Esophagus muscularis mucosa (tissue), 4 donors: Measurements from ENCODE around the gene GTF2I.
"Not testable (repeated sequence)": the region's sequence is repeated elsewhere in the genome, so short reads cannot be mapped to it uniquely, and the experiment has no call there.

Experiments used
- EP300 ChIP-seq: sonication (generic); formaldehyde crosslinking; IDR thresholded peaks from one replicate; pipeline ENCODE4 v1.6.1; 2017; ENCODE audit warnings: antibody characterized with exemption
- POLR2A ChIP-seq: fragments of 450-650 bp; IDR thresholded peaks from one replicate; pipeline ENCODE4 v1.6.1; 2017; ENCODE audit warnings: antibody characterized with exemption, moderate library complexity, mild to moderate bottlenecking, low read depth
- POLR2AphosphoS5 ChIP-seq, 2 donors: sonication (generic); formaldehyde crosslinking; IDR thresholded peaks; one replicate each; pipeline ENCODE4 v1.6.1; 2017; ENCODE audit warnings: antibody characterized with exemption in 2 of 2
- TF ChIP-seq, protein P1 (sequence below), 3 experiments: fragments of 200-600 bp in 2 of 3; fragments of 450-650 bp in 1 of 3; sonication (generic) in 2 of 3; IDR thresholded peaks; one replicate each; pipeline ENCODE4 v1.5.1; 2017 to 2019; ENCODE audit warnings: antibody characterized with exemption in 3 of 3, mild to moderate bottlenecking in 2 of 3, moderate library complexity in 1 of 3

DNA sequence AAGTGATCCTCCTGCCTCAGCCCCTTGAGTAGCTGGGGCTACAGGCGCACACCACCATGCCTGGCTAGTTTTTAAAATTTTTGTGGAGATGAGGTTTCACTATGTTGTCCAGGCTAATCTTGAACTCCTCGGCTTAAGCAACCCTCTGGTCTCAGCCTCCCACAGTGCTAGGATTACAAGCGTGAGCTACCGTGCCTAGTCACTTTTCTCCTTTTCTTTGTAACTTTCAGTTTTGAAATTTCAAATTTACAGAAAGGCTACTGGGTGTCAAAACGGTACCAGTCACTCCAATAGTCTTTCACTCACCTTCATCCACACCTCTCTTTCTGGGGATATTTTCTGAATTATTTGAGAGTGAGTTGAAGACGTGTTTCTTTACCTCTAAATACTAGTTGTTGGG lies 117.6 kb downstream of the GTF2I start:
- TF ChIP-seq, protein P1, sequence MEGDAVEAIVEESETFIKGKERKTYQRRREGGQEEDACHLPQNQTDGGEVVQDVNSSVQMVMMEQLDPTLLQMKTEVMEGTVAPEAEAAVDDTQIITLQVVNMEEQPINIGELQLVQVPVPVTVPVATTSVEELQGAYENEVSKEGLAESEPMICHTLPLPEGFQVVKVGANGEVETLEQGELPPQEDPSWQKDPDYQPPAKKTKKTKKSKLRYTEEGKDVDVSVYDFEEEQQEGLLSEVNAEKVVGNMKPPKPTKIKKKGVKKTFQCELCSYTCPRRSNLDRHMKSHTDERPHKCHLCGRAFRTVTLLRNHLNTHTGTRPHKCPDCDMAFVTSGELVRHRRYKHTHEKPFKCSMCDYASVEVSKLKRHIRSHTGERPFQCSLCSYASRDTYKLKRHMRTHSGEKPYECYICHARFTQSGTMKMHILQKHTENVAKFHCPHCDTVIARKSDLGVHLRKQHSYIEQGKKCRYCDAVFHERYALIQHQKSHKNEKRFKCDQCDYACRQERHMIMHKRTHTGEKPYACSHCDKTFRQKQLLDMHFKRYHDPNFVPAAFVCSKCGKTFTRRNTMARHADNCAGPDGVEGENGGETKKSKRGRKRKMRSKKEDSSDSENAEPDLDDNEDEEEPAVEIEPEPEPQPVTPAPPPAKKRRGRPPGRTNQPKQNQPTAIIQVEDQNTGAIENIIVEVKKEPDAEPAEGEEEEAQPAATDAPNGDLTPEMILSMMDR (IDR thresholded peaks at IDR 0.05) = not testable (repeated sequence)
- not testable (repeated sequence) for TF ChIP-seq POLR2AphosphoS5 (IDR thresholded peaks at IDR 0.05); EP300; POLR2A
